ENCODE results near the gene OR4F15.

The OR4F15 gene

DNA sequence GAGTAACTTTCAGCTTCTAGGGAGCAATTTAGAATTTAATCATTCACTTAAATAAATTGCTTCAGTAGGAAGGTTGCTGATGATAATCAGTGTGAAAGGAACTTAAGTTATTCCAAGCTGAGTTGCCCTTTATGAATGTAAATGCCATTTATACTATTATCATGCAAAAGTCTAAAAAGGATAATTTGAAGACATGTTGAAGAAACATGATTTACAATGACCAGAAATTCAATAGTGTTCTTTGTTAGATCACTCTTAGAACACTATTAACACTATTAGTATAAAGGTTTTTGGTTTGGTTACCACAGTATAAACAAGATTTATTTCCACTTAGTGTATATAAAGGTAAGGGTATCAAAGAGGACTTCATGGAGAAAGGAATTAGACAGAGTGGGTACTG, 7.1 kb upstream of the OR4F15 start:
- peaks cover 9% of the 10 kb centered on the region for H3K27me3 ChIP-seq (ENCODE audit: insufficient read depth, poor library complexity, severe bottlenecking)
- H3K27ac ChIP-seq (replicated peaks), result no peak overlapping the region
- no peak overlapping the region for H3K4me3 ChIP-seq (replicated peaks; ENCODE audit: insufficient read depth, low read length)
- no peak for TF ChIP-seq GABPA (IDR thresholded peaks at IDR 0.05; ENCODE audit: low read depth)
- TF ChIP-seq, protein P1, sequence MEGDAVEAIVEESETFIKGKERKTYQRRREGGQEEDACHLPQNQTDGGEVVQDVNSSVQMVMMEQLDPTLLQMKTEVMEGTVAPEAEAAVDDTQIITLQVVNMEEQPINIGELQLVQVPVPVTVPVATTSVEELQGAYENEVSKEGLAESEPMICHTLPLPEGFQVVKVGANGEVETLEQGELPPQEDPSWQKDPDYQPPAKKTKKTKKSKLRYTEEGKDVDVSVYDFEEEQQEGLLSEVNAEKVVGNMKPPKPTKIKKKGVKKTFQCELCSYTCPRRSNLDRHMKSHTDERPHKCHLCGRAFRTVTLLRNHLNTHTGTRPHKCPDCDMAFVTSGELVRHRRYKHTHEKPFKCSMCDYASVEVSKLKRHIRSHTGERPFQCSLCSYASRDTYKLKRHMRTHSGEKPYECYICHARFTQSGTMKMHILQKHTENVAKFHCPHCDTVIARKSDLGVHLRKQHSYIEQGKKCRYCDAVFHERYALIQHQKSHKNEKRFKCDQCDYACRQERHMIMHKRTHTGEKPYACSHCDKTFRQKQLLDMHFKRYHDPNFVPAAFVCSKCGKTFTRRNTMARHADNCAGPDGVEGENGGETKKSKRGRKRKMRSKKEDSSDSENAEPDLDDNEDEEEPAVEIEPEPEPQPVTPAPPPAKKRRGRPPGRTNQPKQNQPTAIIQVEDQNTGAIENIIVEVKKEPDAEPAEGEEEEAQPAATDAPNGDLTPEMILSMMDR (IDR thresholded peaks at IDR 0.05; ENCODE audit: insufficient read depth, low read length), result no peak
- TF ChIP-seq, protein P2, sequence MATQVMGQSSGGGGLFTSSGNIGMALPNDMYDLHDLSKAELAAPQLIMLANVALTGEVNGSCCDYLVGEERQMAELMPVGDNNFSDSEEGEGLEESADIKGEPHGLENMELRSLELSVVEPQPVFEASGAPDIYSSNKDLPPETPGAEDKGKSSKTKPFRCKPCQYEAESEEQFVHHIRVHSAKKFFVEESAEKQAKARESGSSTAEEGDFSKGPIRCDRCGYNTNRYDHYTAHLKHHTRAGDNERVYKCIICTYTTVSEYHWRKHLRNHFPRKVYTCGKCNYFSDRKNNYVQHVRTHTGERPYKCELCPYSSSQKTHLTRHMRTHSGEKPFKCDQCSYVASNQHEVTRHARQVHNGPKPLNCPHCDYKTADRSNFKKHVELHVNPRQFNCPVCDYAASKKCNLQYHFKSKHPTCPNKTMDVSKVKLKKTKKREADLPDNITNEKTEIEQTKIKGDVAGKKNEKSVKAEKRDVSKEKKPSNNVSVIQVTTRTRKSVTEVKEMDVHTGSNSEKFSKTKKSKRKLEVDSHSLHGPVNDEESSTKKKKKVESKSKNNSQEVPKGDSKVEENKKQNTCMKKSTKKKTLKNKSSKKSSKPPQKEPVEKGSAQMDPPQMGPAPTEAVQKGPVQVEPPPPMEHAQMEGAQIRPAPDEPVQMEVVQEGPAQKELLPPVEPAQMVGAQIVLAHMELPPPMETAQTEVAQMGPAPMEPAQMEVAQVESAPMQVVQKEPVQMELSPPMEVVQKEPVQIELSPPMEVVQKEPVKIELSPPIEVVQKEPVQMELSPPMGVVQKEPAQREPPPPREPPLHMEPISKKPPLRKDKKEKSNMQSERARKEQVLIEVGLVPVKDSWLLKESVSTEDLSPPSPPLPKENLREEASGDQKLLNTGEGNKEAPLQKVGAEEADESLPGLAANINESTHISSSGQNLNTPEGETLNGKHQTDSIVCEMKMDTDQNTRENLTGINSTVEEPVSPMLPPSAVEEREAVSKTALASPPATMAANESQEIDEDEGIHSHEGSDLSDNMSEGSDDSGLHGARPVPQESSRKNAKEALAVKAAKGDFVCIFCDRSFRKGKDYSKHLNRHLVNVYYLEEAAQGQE (IDR thresholded peaks at IDR 0.05; ENCODE audit: insufficient replicate concordance, low read depth), result no peak
- TF ChIP-seq SPI1 (IDR thresholded peaks at IDR 0.05; ENCODE audit: borderline replicate concordance, low read depth), result no peak
- TF ChIP-seq POLR2AphosphoS5 (IDR thresholded peaks at IDR 0.05; ENCODE audit: low read depth), result no peak
- no peak for DNase-seq (ENCODE audit: low read depth in 1 of 2, low spot score in 1 of 2)

- no peak for DNase-seq (ENCODE audit: low read depth in 1 of 2, low spot score in 1 of 2)
- peaks cover 9% of the 10 kb centered on the region for H3K27me3 ChIP-seq (ENCODE audit: insufficient read depth, poor library complexity, severe bottlenecking)
- H3K27ac ChIP-seq (replicated peaks), result no peak overlapping the region
- H3K4me3 ChIP-seq (replicated peaks; ENCODE audit: insufficient read depth, low read length), result no peak overlapping the region
- TF ChIP-seq, protein P2 (IDR thresholded peaks at IDR 0.05; ENCODE audit: insufficient replicate concordance, low read depth), result no peak
- 0 out of 2 replicates have a peak, but pooled peaks have one; percentile 37 for TF ChIP-seq SPI1 (IDR thresholded peaks at IDR 0.05; ENCODE audit: borderline replicate concordance, low read depth)
Observed at GRCh38 chr15:101805605-101806345, 6.2 kb upstream of the OR4F15 start.

- no peak for TF ChIP-seq GABPA (IDR thresholded peaks at IDR 0.05; ENCODE audit: low read depth)
- TF ChIP-seq, protein P1 (IDR thresholded peaks at IDR 0.05; ENCODE audit: insufficient read depth, low read length), result no peak
- no peak for TF ChIP-seq SPI1 (IDR thresholded peaks at IDR 0.05; ENCODE audit: borderline replicate concordance, low read depth)
- TF ChIP-seq, protein P2 (IDR thresholded peaks at IDR 0.05; ENCODE audit: insufficient replicate concordance, low read depth), result no peak
- no peak for TF ChIP-seq POLR2AphosphoS5 (IDR thresholded peaks at IDR 0.05; ENCODE audit: low read depth)
- H3K27ac ChIP-seq (replicated peaks), result no peak overlapping the region
- DNase-seq (ENCODE audit: low read depth in 1 of 2, low spot score in 1 of 2), result no peak
- no peak overlapping the region for H3K4me3 ChIP-seq (replicated peaks; ENCODE audit: insufficient read depth, low read length)
- peaks cover 9% of the 10 kb centered on the region for H3K27me3 ChIP-seq (ENCODE audit: insufficient read depth, poor library complexity, severe bottlenecking)
Observed at GRCh38 chr15:101807345-101807945, 4.6 kb upstream of the OR4F15 start.
